Vagina (tissue), 2 donors: ENCODE data around the gene CACYBP.

ENCODE experiments used
- CTCF ChIP-seq, 3 experiments: fragments of 450-650 bp in 2 of 3; fragments of 200-600 bp in 1 of 3; sonication (generic) in 1 of 3; IDR thresholded peaks; one replicate each; pipeline ENCODE4 v1.5.1; 2017 to 2019; ENCODE audit warnings: antibody characterized with exemption in 3 of 3, mild to moderate bottlenecking in 2 of 3, moderate library complexity in 2 of 3
- POLR2A ChIP-seq, 2 donors: fragments of 450-650 bp; IDR thresholded peaks; one replicate each; pipeline ENCODE4 v1.6.1; 2017; ENCODE audit warnings: antibody characterized with exemption in 2 of 2, mild to moderate bottlenecking in 2 of 2, moderate library complexity in 2 of 2

GRCh38 chr1:174995916-174996315 lies 3.8 kb upstream of the CACYBP start:
- TF ChIP-seq CTCF (IDR thresholded peaks at IDR 0.05) (no peak), POLR2A (IDR thresholded peaks at IDR 0.05) (no peak)
